Inflammatory macrophage treated with lipopolysaccharide for 4 hours (primary cell): ENCODE data around the gene NLRP1.

Source experiments
- DNase-seq: peaks from one replicate; pipeline ENCODE4 v3.0.0-alpha.2; 2020

Gene NLRP1

GRCh38 chr17:5466295-5466694 lies 118.0 kb downstream of the NLRP1 start:
- DNase-seq, result no peak

- no peak for DNase-seq
These were observed 119.4 kb downstream of the NLRP1 start for GRCh38 chr17:5464717-5465507.
